Sigmoid colon (tissue), 4 donors: Measurements from ENCODE around the gene SDHAF1.

Source experiments
- EP300 ChIP-seq, 4 donors: sonication (generic); formaldehyde crosslinking; IDR thresholded peaks; one replicate each; pipeline ENCODE4 v1.6.1; 2017; ENCODE audit warnings: antibody characterized with exemption in 4 of 4
- POLR2A ChIP-seq, 2 donors: fragments of 450-650 bp; IDR thresholded peaks; one replicate each; pipeline ENCODE4 v1.6.1; 2016; ENCODE audit warnings: antibody characterized with exemption in 2 of 2, mild to moderate bottlenecking in 2 of 2, moderate library complexity in 2 of 2
- TF ChIP-seq, protein P1 (sequence below), 4 experiments: fragments of 450-650 bp in 3 of 4; fragments of 200-600 bp in 1 of 4; IDR thresholded peaks; one replicate each; pipeline ENCODE4 v1.5.1; 2016 to 2019; ENCODE audit warnings: antibody characterized with exemption in 4 of 4, mild to moderate bottlenecking in 3 of 4, moderate library complexity in 2 of 4

DNA sequence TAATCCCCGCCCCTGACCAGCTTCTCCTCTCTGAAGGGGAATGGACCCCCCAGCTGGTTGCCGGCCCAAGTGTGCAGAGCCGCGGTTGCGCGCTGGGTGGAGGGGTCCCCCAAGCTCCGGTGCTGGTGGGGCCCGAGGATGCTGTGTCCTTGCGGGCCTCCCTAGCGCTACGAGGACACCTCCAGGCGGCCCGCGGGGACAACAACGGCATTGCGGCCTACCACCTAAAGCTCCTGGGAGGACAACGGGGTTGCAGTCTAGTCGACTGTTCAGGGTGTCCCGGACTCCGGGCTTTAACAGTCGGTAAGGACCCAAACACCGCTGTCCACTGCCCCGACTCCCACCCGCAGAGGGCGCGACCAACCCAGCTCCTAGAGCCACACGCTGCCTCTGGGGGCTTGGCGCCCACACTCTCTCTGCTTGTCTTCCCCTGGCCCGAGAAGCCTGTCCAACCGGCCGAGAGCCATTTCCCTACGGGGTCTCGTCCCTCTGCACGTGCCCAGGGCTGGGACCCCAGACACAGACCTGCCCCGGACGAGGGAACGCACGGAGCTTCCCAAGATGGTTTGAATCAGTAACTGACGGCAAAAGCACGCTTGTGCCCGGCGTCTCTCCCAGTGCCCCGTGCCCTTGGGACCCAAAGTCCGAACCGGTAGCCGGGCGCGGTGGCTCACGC lies 927 bp upstream of the SDHAF1 start:
- TF ChIP-seq POLR2A (IDR thresholded peaks at IDR 0.05): no peak
- TF ChIP-seq, protein P1, sequence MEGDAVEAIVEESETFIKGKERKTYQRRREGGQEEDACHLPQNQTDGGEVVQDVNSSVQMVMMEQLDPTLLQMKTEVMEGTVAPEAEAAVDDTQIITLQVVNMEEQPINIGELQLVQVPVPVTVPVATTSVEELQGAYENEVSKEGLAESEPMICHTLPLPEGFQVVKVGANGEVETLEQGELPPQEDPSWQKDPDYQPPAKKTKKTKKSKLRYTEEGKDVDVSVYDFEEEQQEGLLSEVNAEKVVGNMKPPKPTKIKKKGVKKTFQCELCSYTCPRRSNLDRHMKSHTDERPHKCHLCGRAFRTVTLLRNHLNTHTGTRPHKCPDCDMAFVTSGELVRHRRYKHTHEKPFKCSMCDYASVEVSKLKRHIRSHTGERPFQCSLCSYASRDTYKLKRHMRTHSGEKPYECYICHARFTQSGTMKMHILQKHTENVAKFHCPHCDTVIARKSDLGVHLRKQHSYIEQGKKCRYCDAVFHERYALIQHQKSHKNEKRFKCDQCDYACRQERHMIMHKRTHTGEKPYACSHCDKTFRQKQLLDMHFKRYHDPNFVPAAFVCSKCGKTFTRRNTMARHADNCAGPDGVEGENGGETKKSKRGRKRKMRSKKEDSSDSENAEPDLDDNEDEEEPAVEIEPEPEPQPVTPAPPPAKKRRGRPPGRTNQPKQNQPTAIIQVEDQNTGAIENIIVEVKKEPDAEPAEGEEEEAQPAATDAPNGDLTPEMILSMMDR (IDR thresholded peaks at IDR 0.05): peak in 2 of 4 experiments; percentile 12 to 13
- TF ChIP-seq EP300 (IDR thresholded peaks at IDR 0.05): no peak
